Natural killer cell (primary cell): ENCODE results near the gene PKIB. TPM values are rescaled to one million over a fixed set of nuclear protein-coding genes. Genes with fewer than 3 reads are reported as not detected.
A peak's percentile ranks its signal among the peaks of the same experiment; 100 is the strongest.
"Not testable (repeated sequence)": the region's sequence is repeated elsewhere in the genome, so short reads cannot be mapped to it uniquely, and the experiment has no call there.

ENCODE experiments used
- ATAC-seq, 3 donors: fragments of 150-1000 bp in 2 of 3; fragments of 200-7000 bp in 1 of 3; cut with Tn5 transposase; 1 replicate in 1 of 3; 2 replicates in 2 of 3; pipeline ENCODE4 v1.10.0; 2021; ENCODE audit warnings: mild to moderate bottlenecking in 2 of 3, moderate library complexity in 2 of 3
- DNase-seq, 2 donors: peaks; one replicate each; pipeline versions ENCODE4 v3.0.0 to v3.0.0-alpha.2; 2013 to 2021; ENCODE audit warnings: mixed read lengths in 1 of 2
- H3K27ac ChIP-seq: one replicate; pipeline ENCODE4 v1.5.1; 2013; ENCODE audit warnings: mild to moderate bottlenecking, low read length
- H3K27me3 ChIP-seq: one replicate; pipeline ENCODE4 v1.6.1; 2013; ENCODE audit warnings: low read length; ENCODE audit not compliant: control insufficient read depth, insufficient read depth
- H3K36me3 ChIP-seq: one replicate; pipeline ENCODE4 v1.6.1; 2013; ENCODE audit warnings: low read length; ENCODE audit not compliant: control insufficient read depth, insufficient read depth
- H3K4me1 ChIP-seq: one replicate; pipeline ENCODE4 v1.6.1; 2013; ENCODE audit warnings: low read length; ENCODE audit not compliant: control insufficient read depth, insufficient read depth
- H3K4me3 ChIP-seq: one replicate; pipeline ENCODE4 v1.5.1; 2013; ENCODE audit warnings: low read length
- H3K9me3 ChIP-seq: one replicate; pipeline ENCODE4 v1.6.1; 2013; ENCODE audit warnings: low read length; ENCODE audit not compliant: control insufficient read depth, insufficient read depth
- H3K27ac Mint-ChIP-seq, 2 donors: one replicate each; pipeline ENCODE4 v1.8.0; 2022; ENCODE audit warnings: mild to moderate bottlenecking in 2 of 2, mixed read lengths in 2 of 2, moderate library complexity in 1 of 2
- H3K27me3 Mint-ChIP-seq, 2 donors: one replicate each; pipeline ENCODE4 v1.8.0; 2022; ENCODE audit warnings: low read depth in 2 of 2, mixed read lengths in 2 of 2
- H3K36me3 Mint-ChIP-seq: one replicate; pipeline ENCODE4 v1.8.0; 2022; ENCODE audit warnings: mixed read lengths
- H3K4me1 Mint-ChIP-seq, 2 donors: one replicate each; pipeline ENCODE4 v1.8.0; 2022; ENCODE audit warnings: mixed read lengths in 2 of 2
- H3K4me3 Mint-ChIP-seq: one replicate; pipeline ENCODE4 v1.8.0; 2022; ENCODE audit warnings: mild to moderate bottlenecking, moderate library complexity, mixed read lengths
- H3K9me3 Mint-ChIP-seq, 2 donors: one replicate each; pipeline ENCODE4 v1.8.0; 2022; ENCODE audit warnings: mixed read lengths in 2 of 2
- CTCF ChIP-seq: fragments of 200-600 bp; IDR thresholded peaks from one replicate; pipeline ENCODE4 v1.8.0; 2022; ENCODE audit warnings: antibody characterized with exemption
- WGBS: methylation state at CpG from one replicate; pipeline ENCODE4 v1.1.7; 2013; ENCODE audit warnings: missing lambda C conversion rate; ENCODE audit not compliant: insufficient coverage; 5-methylcytosine and 5-hydroxymethylcytosine counted together
- intact Hi-C: fragments of 100-400 bp; cut with micrococcal nuclease; formaldehyde crosslinking; loops from one replicate; pipeline ENCODE4 v1.14.2; 2022
- total RNA-seq, 4 donors: library from RNA; stranded (reverse); fragments of 120-200 nt in 1 of 4; gene quantifications; one replicate each; pipeline versions ENCODE4 v1.2.3 to v1.2.4, GENCODE V29; 2013 to 2022

Gene PKIB
- total RNA-seq, 3 donors from 2014 or later (not counting 1 experiment from before 2014, with no cell fraction given): 0.95 TPM; not detected in 2

- H3K9me3 ChIP-seq: no peaks in the 10 kb centered on the region
- no peak overlapping the region for H3K4me3 ChIP-seq
- no peak for TF ChIP-seq CTCF
- H3K36me3 ChIP-seq: no peaks in the 10 kb centered on the region
- no peaks in the 10 kb centered on the region for H3K36me3 Mint-ChIP-seq
- H3K27me3 ChIP-seq: no peaks in the 10 kb centered on the region
- no peak overlapping the region for H3K27ac Mint-ChIP-seq
- no peak overlapping the region for H3K27ac ChIP-seq
- intact Hi-C loops: no loop called here
- H3K27me3 Mint-ChIP-seq: no peaks in the 10 kb centered on the region
- DNase-seq (no peak), ATAC-seq (no peak)
- peaks cover 27 to 28% of the 10 kb centered on the region in 2 donors for H3K4me1 Mint-ChIP-seq
- H3K4me1 ChIP-seq: peaks cover 3% of the 10 kb centered on the region
- H3K9me3 Mint-ChIP-seq: no peaks in the 10 kb centered on the region
- 95% methylated on average over 9 of the region's 9 CpGs for WGBS
- no peak overlapping the region for H3K4me3 Mint-ChIP-seq
Observed at GRCh38 chr6:122746688-122747087, 136.5 kb downstream of the PKIB start.

- no peak overlapping the region for H3K4me3 Mint-ChIP-seq
- WGBS: 72% methylated on average over 9 of the region's 10 CpGs
- no peak overlapping the region for H3K4me3 ChIP-seq
- intact Hi-C loops: no loop called here
- ATAC-seq (no peak), DNase-seq (no peak)
- no peak overlapping the region for H3K27ac ChIP-seq
- peaks cover 5% of the 10 kb centered on the region for H3K4me1 ChIP-seq
- no peaks in the 10 kb centered on the region for H3K27me3 ChIP-seq
- no peaks in the 10 kb centered on the region for H3K36me3 ChIP-seq
- H3K27me3 Mint-ChIP-seq: no peaks in the 10 kb centered on the region
- peak overlapping the region in 1 of 2 donors; percentile 19 for H3K27ac Mint-ChIP-seq
- no peaks in the 10 kb centered on the region for H3K9me3 Mint-ChIP-seq
- peaks cover 30 to 31% of the 10 kb centered on the region in 2 donors for H3K4me1 Mint-ChIP-seq
- H3K9me3 ChIP-seq: no peaks in the 10 kb centered on the region
- H3K36me3 Mint-ChIP-seq: no peaks in the 10 kb centered on the region
- TF ChIP-seq CTCF: no peak
Observed at GRCh38 chr6:122747573-122747972, 137.4 kb downstream of the PKIB start.

DNA sequence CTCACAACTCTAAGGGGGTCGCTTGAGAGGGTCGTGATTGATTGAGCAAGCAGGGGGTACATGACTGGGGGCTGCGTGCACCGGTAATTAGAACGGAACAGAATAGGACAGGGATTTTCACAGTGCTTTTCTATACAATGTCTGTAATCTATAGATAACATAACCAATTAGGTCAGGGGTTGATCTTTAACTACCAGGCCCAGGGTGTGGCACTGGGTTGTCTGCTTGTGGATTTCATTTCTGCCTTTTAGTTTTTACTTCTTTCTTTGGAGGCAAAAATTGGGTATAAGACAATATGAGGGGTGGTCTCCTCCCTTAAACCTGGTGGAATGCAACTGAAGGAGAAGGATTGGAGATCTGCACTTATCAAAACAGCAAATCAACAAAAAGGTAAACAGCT is 138.7 kb downstream of the PKIB start:
- ATAC-seq, H3K4me3 ChIP-seq, H3K27me3 Mint-ChIP-seq, H3K36me3 ChIP-seq, intact Hi-C loops, DNase-seq, H3K9me3 Mint-ChIP-seq, H3K27ac Mint-ChIP-seq, H3K4me1 ChIP-seq, H3K9me3 ChIP-seq, H3K36me3 Mint-ChIP-seq, H3K27me3 ChIP-seq, H3K27ac ChIP-seq, H3K4me3 Mint-ChIP-seq: not testable (repeated sequence)
- peaks cover 30 to 34% of the 10 kb centered on the region in 2 donors for H3K4me1 Mint-ChIP-seq
- WGBS: 76% methylated on average over 2 of the region's 5 CpGs

DNA sequence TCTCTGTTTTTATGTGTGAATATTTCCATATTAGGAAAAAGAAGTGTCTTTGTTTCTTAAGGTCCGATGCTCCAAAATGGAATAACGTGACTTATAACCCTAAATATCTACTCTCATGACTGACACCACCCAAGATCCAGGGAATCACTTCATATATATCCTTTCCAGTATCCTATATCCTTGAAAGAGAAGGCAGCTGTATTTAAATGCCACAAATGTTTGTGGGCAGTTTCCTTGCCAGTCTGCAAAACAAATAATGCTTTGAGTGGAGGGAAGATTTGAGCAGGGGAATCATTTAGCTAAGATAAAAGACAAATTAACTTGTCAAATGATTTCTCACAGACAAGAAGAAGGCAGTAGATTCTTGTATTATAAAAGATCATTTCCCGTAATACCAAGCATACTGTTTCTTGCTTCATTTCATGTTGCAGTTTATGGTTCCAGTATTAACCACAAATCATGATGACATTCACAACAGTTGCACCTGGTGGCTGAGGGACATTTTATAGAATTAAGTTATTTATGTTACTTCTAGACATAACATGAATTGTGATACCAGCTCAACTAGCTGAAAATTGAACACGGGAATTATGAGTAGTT is 139.3 kb downstream of the PKIB start:
- no peaks in the 10 kb centered on the region for H3K36me3 Mint-ChIP-seq

More for the DNA sequence above, 139.3 kb downstream of the PKIB start:
- Mint-ChIP-seq H3K9me3 (no peaks in the 10 kb centered on the region), H3K4me3 (no peak overlapping the region), H3K27ac (no peak overlapping the region), H3K27me3 (no peaks in the 10 kb centered on the region), H3K4me1 (peaks cover 30 to 34% of the 10 kb centered on the region in 2 donors)
- 60% methylated on average over 1 of the region's 4 CpGs for WGBS
- no peaks in the 10 kb centered on the region for H3K36me3 ChIP-seq
- no peaks in the 10 kb centered on the region for H3K9me3 ChIP-seq
- no peak for TF ChIP-seq CTCF
- H3K27me3 ChIP-seq: no peaks in the 10 kb centered on the region
- ATAC-seq: no peak
- peaks cover 5% of the 10 kb centered on the region for H3K4me1 ChIP-seq
- no peak overlapping the region for H3K4me3 ChIP-seq
- DNase-seq: no peak
- H3K27ac ChIP-seq: no peak overlapping the region
- intact Hi-C loops: no loop called here
